Naive thymus-derived CD8-positive, alpha-beta T cell (primary cell): ENCODE data around the gene TMEM258. TPM values are rescaled to one million over a fixed set of nuclear protein-coding genes. Genes with fewer than 3 reads are reported as not detected.

Experiments
- ATAC-seq, 2 donors: fragments of 150-1000 bp; cut with Tn5 transposase in 1 of 2; sonication (Bioruptor Pico), chemical (Tn5 transposase) in 1 of 2; 1 replicate in 1 of 2; 2 replicates in 1 of 2; pipeline ENCODE4 v1.10.0; 2021; ENCODE audit warnings: mild to moderate bottlenecking in 2 of 2, moderate library complexity in 2 of 2
- POLR2A ChIA-PET: fragments of 350-600 bp; sonication (Branson Sonifier 250); formaldehyde crosslinking; loops from one replicate; lab custom pipeline; 2021; ENCODE audit warnings: antibody characterized with exemption; lab: Charles Lee
- DNase-seq, 10 donors: peaks; one replicate each; pipeline versions ENCODE4 v3.0.0 to v3.0.0-alpha.2; 2020 to 2022
- H3K27ac Mint-ChIP-seq, 10 donors: one replicate each; pipeline ENCODE4 v1.8.0; 2020 to 2022; ENCODE audit warnings: mild to moderate bottlenecking in 10 of 10, mixed read lengths in 10 of 10, moderate library complexity in 4 of 10, inconsistent platforms in 1 of 10
- H3K27me3 Mint-ChIP-seq, 5 donors: one replicate each; pipeline ENCODE4 v1.8.0; 2021 to 2022; ENCODE audit warnings: mixed read lengths in 5 of 5
- H3K36me3 Mint-ChIP-seq, 3 donors: one replicate each; pipeline ENCODE4 v1.8.0; 2020 to 2022; ENCODE audit warnings: mixed read lengths in 3 of 3, mild to moderate bottlenecking in 2 of 3, inconsistent platforms in 1 of 3
- H3K4me1 Mint-ChIP-seq, 4 donors: one replicate each; pipeline ENCODE4 v1.8.0; 2021 to 2022; ENCODE audit warnings: mixed read lengths in 4 of 4
- H3K4me3 Mint-ChIP-seq, 10 donors: one replicate each; pipeline ENCODE4 v1.8.0; 2020 to 2022; ENCODE audit warnings: mild to moderate bottlenecking in 10 of 10, mixed read lengths in 10 of 10, moderate library complexity in 6 of 10, inconsistent platforms in 1 of 10
- H3K9me3 Mint-ChIP-seq, 9 donors: one replicate each; pipeline ENCODE4 v1.8.0; 2020 to 2022; ENCODE audit warnings: mixed read lengths in 9 of 9, mild to moderate bottlenecking in 3 of 9, inconsistent platforms in 1 of 9, moderate library complexity in 1 of 9
- polyA plus RNA-seq, 3 donors: library from polyadenylated mRNA; unstranded; fragments of 300-500 nt; fragmentation: Illumina TruSeq; gene quantifications; one replicate each; pipeline ENCODE4 v1.2.3, GENCODE V29; 2021
- total RNA-seq, 8 experiments: library from RNA in 2 of 8; stranded (reverse) in 2 of 8; gene quantifications; one replicate each; pipeline ENCODE4 v1.2.3 and lab custom pipeline; 2021 to 2026

Gene TMEM258
- total and polyA plus RNA-seq, 5 experiments from 2014 or later = 84.4 to 256 (median 205) TPM

DNA sequence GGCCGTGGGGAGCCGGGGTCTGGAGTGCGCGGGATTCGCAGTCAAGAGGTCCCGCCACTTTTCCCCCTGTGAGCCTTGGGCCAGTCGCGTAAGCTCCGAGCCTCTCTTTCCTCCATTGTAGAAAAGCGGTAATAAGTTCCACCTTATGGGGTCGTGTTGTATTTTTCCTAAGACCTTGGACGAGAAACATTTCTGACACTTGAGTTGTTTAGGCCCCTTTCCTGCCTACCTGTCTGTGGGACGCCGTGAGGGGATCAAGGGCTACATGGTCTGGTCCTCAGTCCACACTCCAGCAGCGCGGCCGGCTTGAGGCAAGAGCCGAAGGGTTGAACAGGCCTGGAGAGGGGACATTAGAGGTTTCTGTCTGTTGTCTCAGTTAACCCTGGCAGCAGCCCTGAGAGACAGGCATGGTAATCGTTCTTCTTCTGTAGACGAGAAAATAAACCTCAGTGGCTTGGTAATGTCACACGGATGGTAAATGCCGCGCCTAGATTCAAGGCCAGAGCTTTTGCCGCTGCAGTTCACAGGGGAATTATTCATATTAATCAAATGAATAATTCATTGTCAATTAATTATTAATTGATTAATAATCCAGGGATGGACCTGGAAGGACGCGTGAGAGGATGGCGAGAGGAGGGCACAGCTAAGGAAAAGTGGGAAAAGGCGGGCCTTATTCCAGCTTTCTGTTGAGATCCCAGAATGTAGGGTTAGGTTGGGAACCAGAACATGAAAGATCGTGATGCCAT, 857 bp upstream of the TMEM258 start:
- peak overlapping the region; percentile 90 to 100 (median 99) for H3K27ac Mint-ChIP-seq
- H3K27me3 Mint-ChIP-seq = no peaks in the 10 kb centered on the region
- peaks cover 0 to 35% (median 7%) of the 10 kb centered on the region in 3 donors for H3K36me3 Mint-ChIP-seq
- DNase-seq (no peak), ATAC-seq (peak in 1 of 2 donors; percentile 28)
- H3K4me1 Mint-ChIP-seq = peaks cover 16 to 48% (median 34%) of the 10 kb centered on the region in 4 donors
- peak overlapping the region; percentile 91 to 99 (median 94) for H3K4me3 Mint-ChIP-seq
- POLR2A ChIA-PET = interaction anchor here (0.9 to 1.9 kb wide), 4 partner anchors 22 to 315 kb away, joined by 3 to 8 read pairs (median 4); partner anchors contain the start of genes FTH1 and SYT7
- H3K9me3 Mint-ChIP-seq = no peaks in the 10 kb centered on the region

DNA sequence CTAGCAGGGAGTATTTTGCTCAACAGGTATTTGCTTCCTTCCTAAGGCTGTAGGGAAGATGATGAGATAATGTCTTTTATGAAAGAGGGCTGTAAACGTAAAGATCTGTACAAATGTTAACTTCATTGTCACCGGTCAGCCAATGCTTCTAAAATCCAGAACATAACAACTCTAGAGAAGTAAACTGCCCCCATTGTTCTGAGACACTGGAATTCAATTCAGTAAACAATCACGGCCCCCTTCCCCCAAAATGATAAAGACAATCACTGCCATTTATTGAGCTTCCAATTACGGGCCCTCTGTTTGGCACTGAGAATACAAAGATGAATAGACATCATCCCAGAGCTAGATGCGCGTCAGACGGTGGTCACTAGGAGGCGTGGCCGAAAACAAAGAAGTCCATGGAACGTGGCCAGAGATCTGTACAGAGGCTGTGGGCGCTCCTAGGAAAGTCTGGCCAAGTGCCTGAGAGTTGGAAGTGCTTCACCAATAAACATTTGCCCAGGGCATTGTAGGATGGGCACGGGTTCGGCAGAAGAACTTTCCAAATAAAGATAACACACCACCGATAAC, 576 bp downstream of the TMEM258 start:
- Mint-ChIP-seq H3K27ac (peak overlapping the region; percentile 95 to 100 (median 99)), H3K9me3 (no peaks in the 10 kb centered on the region), H3K27me3 (no peaks in the 10 kb centered on the region), H3K36me3 (peaks cover 0 to 37% (median 7%) of the 10 kb centered on the region in 3 donors), H3K4me1 (peaks cover 16 to 42% (median 34%) of the 10 kb centered on the region in 4 donors), H3K4me3 (peak overlapping the region; percentile 91 to 99 (median 94))
- DNase-seq = peak in 4 of 10 donors; percentile 24 to 44 (median 36)
- peak in 1 of 2 donors; percentile 15 for ATAC-seq
- POLR2A ChIA-PET = interaction anchor here (0.6 to 1.9 kb wide), 3 partner anchors 157 to 176 kb away, joined by 3 to 8 read pairs (median 3); partner anchors contain the start of gene FTH1

DNA sequence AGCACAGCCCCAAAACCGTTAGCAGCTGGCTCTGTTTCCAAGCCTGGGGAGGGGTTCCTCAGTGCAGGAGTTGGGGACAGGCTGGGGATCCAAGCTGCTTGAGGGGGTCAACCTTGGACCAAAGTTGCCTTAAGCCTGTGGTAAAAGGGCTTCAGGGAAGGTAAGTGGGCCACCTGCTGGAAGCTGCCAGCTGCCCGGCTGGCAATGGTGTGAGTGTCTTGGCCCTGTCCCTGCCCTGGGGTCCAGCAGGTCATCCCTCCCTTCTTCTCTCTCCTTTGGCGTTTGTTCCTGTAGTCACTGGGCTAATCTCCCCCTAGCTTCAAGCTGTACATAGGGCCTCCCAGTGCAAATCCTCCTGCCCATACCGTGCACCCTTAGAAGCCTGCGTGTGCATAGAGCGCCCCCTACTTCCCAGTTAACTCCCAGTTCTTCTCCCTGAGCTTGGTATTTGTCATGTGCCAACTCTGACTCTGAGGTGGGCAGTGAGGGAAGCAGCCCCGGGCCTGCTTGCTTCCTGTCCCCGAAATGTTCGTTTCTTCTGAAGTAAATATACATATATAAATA, 4.4 kb downstream of the TMEM258 start:
- H3K4me1 Mint-ChIP-seq = peaks cover 20 to 36% (median 25%) of the 10 kb centered on the region in 4 donors
- POLR2A ChIA-PET = interaction anchor here (0.6 to 1.6 kb wide), 2 partner anchors 10 to 30 kb away, joined by 3 read pairs; no protein-coding TSS in a partner anchor
- H3K27ac Mint-ChIP-seq = peak overlapping the region in 2 of 10 donors; percentile 51 to 70
- H3K9me3 Mint-ChIP-seq = no peaks in the 10 kb centered on the region
- no peaks in the 10 kb centered on the region for H3K27me3 Mint-ChIP-seq
- no peak overlapping the region for H3K4me3 Mint-ChIP-seq
- peaks cover 0 to 37% (median 9%) of the 10 kb centered on the region in 3 donors for H3K36me3 Mint-ChIP-seq
- DNase-seq (no peak), ATAC-seq (no peak)

DNA sequence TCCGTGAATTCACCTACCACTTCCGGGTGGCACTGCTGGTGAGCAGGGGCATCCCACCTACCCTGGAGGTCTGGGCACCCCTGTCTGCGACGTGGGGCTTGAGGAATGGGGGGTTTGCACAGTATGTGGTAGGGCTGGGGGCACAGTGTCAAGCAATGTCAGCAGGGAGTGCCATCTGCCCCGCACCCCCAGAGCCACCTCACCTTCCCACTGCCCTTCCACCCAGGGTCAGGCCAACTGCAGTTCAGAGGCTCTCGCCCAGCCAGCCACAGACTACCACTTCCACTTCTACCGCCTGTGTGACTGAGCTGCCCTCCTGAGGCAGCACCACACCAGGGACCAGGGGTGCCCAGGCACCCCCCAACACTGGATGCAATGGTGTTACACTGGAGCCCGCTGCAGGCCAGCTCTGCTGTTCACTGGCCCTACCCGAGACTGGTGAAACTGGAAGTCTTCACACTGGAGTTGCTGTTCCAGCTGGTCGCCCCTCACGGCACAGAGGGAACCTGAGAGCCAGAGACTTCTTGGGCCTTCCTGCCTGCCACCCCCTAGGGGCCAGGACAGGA, 6.5 kb downstream of the TMEM258 start:
- DNase-seq (no peak), ATAC-seq (no peak)
- POLR2A ChIA-PET = no interaction called here
- no peaks in the 10 kb centered on the region for H3K9me3 Mint-ChIP-seq
- H3K27me3 Mint-ChIP-seq = no peaks in the 10 kb centered on the region
- peaks cover 12 to 20% (median 13%) of the 10 kb centered on the region in 4 donors for H3K4me1 Mint-ChIP-seq
- peak overlapping the region in 2 of 10 donors; percentile 31 to 37 for H3K27ac Mint-ChIP-seq
- H3K36me3 Mint-ChIP-seq = peaks cover 0 to 37% (median 9%) of the 10 kb centered on the region in 3 donors
- no peak overlapping the region for H3K4me3 Mint-ChIP-seq

DNA sequence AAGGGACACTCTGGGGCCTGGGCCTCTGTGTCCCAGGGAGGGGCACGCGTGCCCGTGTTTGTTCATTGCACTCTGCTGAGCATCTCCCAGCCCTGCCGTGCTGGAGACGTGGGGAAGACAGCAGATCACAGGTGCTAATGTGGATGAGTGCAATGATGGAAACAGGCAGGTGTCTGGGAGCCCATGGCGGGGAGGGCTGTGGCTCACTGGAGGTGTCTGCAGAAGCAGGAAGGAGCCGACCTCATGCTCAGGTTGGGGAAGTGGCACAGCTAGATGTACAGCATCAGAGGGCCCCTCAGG, 7.9 kb downstream of the TMEM258 start:
- ATAC-seq = no peak
- no peaks in the 10 kb centered on the region for H3K9me3 Mint-ChIP-seq

DNA sequence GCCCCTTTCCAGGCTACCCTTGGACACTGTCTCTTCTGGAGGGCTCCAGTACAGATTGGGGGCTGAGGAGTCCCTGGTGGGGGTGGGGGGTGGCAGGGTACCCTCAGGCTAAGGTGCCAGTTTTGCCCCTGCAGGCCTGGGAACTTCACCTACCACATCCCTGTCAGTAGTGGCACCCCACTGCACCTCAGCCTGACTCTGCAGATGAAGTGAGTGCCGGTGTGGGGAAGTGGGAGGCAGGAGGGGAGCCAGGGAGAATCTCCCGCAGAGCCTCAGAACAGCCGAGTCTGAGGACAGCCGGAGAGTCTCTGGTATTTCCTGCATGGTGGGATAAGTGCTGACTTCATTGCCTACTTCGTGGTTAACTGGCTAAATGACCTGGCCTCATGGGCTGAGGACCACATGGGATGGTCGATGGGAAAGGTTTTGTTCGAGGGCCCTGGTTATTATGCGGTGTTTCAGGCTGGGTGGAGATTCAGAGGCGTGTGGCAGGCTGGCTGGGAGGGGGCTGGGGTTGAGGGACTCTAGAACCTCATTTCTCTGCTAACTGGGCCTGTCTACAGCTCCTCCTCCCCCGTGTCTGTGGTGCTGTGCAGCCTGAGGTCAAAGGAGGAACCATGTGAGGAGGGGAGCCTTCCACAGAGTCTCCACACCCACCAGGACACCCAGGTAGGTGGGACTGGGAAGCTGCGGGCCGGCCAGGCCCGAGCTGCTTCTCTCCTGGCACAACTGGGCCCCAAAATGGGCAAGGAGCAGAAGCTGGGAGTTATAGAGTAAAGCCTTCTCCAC, 8.5 kb downstream of the TMEM258 start:
- Mint-ChIP-seq H3K27me3 (no peaks in the 10 kb centered on the region), H3K4me3 (no peak overlapping the region), H3K27ac (peak overlapping the region in 4 of 10 donors; percentile 62 to 84 (median 76)), H3K4me1 (peaks cover 0 to 9% (median 5%) of the 10 kb centered on the region in 4 donors), H3K9me3 (no peaks in the 10 kb centered on the region), H3K36me3 (peaks cover 0 to 23% (median 2%) of the 10 kb centered on the region in 3 donors)
- DNase-seq (no peak), ATAC-seq (no peak)
- POLR2A ChIA-PET = no interaction called here

More for the DNA sequence above, 7.9 kb downstream of the TMEM258 start:
- Mint-ChIP-seq H3K4me1 (peaks cover 3 to 9% (median 7%) of the 10 kb centered on the region in 4 donors), H3K27me3 (no peaks in the 10 kb centered on the region), H3K27ac (peak overlapping the region in 4 of 10 donors; percentile 62 to 84 (median 74)), H3K36me3 (peaks cover 0 to 28% (median 2%) of the 10 kb centered on the region in 3 donors), H3K4me3 (no peak overlapping the region)
- POLR2A ChIA-PET = no interaction called here
- no peak for DNase-seq

DNA sequence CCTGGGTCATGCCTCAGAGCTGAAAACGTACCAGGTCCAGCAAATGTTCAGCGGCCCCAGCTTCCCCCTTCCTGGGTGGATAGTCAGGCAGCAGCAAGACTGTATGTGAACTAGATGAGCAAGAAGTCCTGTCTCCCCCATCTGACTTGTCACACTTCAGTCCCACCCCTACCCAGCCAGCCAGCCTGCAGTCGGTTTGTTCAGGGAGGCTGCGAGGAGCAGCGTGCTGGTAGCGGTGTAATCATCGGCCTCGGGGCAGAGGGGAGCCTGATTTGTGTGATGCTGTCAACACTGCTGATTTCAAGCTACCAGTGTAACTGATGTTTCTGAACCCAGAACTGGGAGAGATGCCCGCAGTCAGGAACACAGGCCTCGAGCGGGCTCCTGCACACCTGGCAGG, 9.6 kb downstream of the TMEM258 start:
- H3K4me3 Mint-ChIP-seq = no peak overlapping the region
- POLR2A ChIA-PET = no interaction called here

DNA sequence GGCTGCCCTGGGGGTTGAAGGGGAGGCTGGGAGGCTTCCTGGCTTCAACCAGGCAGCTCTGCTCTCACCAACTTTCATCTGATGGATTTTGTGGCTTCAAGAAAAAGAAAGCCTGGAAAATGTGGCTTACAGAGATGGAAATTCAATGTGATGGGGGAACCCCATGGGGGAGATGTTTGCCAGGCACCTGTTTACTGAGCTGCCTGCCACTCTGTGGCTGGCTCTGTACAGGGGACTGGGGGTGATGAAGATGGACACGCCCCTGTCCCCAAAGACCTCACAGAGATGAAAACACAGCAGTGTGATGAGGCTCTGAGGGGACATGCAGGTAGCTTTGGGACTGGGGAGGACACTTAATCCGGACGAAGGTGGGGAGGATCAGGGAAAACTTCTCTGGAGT, 10.1 kb downstream of the TMEM258 start:
- no peak for ATAC-seq
- no peak overlapping the region for H3K27ac Mint-ChIP-seq
- H3K36me3 Mint-ChIP-seq = peaks cover 0 to 11% (median 2%) of the 10 kb centered on the region in 3 donors

More for the DNA sequence above, 9.6 kb downstream of the TMEM258 start:
- Mint-ChIP-seq H3K9me3 (no peaks in the 10 kb centered on the region), H3K27me3 (no peaks in the 10 kb centered on the region), H3K27ac (no peak overlapping the region), H3K4me1 (peaks cover 0 to 5% (median 1%) of the 10 kb centered on the region in 4 donors), H3K36me3 (peaks cover 0 to 14% (median 2%) of the 10 kb centered on the region in 3 donors)
- DNase-seq (no peak), ATAC-seq (no peak)

DNA sequence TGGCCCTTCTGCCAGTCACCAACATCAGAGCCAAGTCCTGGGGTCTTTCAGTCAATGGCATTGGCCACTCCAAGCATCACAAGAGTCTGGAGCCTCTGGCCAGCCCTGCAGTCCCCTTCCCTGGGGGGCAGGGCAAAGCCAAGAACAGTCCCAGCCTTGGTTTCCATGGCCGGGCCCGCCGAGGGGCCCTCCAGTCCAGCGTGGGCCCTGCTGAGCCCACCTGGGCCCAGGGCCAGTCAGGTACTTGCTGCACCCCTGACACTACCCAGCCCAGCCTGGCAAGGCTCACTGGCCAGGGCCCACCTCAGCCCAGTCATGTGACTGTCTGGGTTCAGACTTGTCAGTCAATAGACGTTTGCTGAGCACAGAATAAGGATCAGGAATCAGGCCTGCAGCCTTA, 10.8 kb downstream of the TMEM258 start:
- Mint-ChIP-seq H3K27ac (no peak overlapping the region), H3K36me3 (peaks cover 0 to 10% (median 2%) of the 10 kb centered on the region in 3 donors)
- DNase-seq = no peak

More for the DNA sequence above, 10.1 kb downstream of the TMEM258 start:
- peaks cover 0 to 5% (median 2%) of the 10 kb centered on the region in 4 donors for H3K4me1 Mint-ChIP-seq
- no peak for DNase-seq
- POLR2A ChIA-PET = no interaction called here
- no peaks in the 10 kb centered on the region for H3K9me3 Mint-ChIP-seq
- no peaks in the 10 kb centered on the region for H3K27me3 Mint-ChIP-seq
- no peak overlapping the region for H3K4me3 Mint-ChIP-seq

DNA sequence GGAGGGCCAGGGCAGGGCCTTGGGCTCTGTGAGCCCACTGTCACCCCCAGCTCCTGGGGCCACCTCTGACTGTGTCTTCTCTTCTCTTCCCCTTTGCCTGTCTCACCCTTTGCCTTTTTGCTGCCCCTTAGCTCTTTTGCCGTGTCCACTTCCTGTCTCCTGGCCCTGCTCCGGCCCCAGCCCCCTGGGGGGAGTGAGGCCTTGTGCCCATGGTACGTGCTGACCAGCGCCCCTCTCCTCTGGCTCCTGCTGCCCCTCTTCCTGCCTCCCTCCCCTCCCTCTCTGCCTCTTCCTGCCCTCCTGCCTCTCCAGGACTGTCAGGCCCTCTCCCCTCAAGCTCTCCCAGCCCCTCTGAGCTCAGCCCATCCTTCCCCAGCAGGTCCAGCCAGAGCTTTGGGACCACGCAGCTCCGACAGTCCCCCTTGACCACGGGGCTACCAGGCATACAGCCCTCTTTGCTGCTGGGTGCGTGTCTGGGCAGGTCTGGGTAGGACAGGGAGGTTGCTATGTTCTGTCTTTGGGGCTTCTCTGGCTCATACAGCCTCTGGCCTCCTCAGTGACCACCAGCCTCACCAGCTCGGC, 11.7 kb downstream of the TMEM258 start:
- no peak for ATAC-seq
- Mint-ChIP-seq H3K36me3 (peaks cover 0 to 9% (median 2%) of the 10 kb centered on the region in 3 donors), H3K4me1 (peaks cover 5 to 11% (median 9%) of the 10 kb centered on the region in 4 donors), H3K27me3 (peaks cover 0 to 2% (median 0%) of the 10 kb centered on the region in 5 donors), H3K27ac (peak overlapping the region in 1 of 10 donors; percentile 41), H3K9me3 (no peaks in the 10 kb centered on the region), H3K4me3 (peak overlapping the region in 1 of 10 donors; percentile 48)
- POLR2A ChIA-PET = no interaction called here
- DNase-seq = no peak

More for the DNA sequence above, 10.8 kb downstream of the TMEM258 start:
- ATAC-seq = no peak
- H3K4me3 Mint-ChIP-seq = no peak overlapping the region
- POLR2A ChIA-PET = no interaction called here
- H3K9me3 Mint-ChIP-seq = no peaks in the 10 kb centered on the region
- H3K4me1 Mint-ChIP-seq = peaks cover under 1 to 10% (median 5%) of the 10 kb centered on the region in 4 donors
- no peaks in the 10 kb centered on the region for H3K27me3 Mint-ChIP-seq

DNA sequence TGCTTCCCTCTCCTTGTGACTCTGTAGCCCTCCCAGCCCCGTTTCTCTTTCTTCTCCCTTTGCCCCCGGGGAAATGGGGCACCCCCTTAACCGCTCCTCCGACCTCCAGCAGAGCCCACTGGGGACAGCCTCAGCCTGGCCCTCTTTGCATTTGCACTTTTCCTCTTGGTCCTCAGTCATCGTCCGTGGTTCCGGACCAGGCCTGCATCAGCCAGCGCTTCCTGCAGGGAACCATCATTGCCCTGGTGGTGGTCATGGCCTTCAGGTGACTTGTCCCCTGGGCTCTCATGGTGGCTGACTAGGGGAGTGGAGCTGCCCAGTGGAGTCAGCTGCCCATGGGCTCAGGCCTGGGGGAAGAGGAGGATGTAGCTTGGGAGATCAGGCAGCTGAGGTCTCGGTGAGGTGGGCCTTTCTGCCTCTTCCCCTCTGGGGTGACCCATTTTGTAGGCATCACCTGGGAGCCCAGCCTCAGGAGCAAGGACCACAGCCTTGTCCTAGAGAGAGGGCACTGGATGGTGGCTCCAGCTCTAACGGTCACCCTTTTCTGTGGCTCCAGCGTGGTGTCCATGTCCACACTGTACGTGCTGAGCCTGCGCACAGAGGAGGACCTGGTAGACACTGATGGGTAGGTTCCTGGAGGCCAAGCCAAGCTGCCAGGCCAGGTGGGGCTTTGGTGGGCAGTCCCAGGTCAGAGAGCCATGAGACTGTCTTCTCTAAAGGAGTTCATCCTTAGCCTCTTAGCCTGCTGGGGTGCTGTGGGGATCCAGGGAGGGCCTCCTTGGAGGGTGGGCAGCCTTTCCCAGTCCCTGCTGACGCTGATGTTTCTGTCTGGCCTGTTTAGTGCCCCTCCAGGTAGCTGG, 12.5 kb downstream of the TMEM258 start:
- DNase-seq = no peak
- no peak for ATAC-seq
- H3K36me3 Mint-ChIP-seq = peaks cover 0 to 8% (median 0%) of the 10 kb centered on the region in 3 donors
- peaks cover 0 to 9% (median 2%) of the 10 kb centered on the region in 5 donors for H3K27me3 Mint-ChIP-seq
- peak overlapping the region in 1 of 10 donors; percentile 48 for H3K4me3 Mint-ChIP-seq
- no peaks in the 10 kb centered on the region for H3K9me3 Mint-ChIP-seq
- peaks cover 5 to 14% (median 9%) of the 10 kb centered on the region in 4 donors for H3K4me1 Mint-ChIP-seq
- POLR2A ChIA-PET = no interaction called here
- no peak overlapping the region for H3K27ac Mint-ChIP-seq
